Measurements from ENCODE around the gene PSMA8. TPM values are rescaled to one million over a fixed set of nuclear protein-coding genes. Genes with fewer than 3 reads are reported as not detected.
"Not testable (repeated sequence)": the region's sequence is repeated elsewhere in the genome, so short reads cannot be mapped to it uniquely, and the experiment has no call there.

PSMA8 gene
- total RNA-seq, 2 experiments from 2014 or later: 1.4 to 2.0 TPM

GRCh38 chr18:26104035-26104434 is 29.6 kb upstream of the PSMA8 start:
- intact Hi-C loops (cut with DNase I, micrococcal nuclease): loop anchor here in 1 of 2 experiments (10.0 kb wide), 1 partner anchor 551 kb away; no protein-coding TSS in a partner anchor
- no peak for ATAC-seq
- H3K27me3 Mint-ChIP-seq: no peaks in the 10 kb centered on the region
- H3K27ac Mint-ChIP-seq: no peak overlapping the region
- H3K9me3 Mint-ChIP-seq (ENCODE audit: low read depth): no peaks in the 10 kb centered on the region
- no peaks in the 10 kb centered on the region for H3K4me1 Mint-ChIP-seq
- no peaks in the 10 kb centered on the region for H3K36me3 Mint-ChIP-seq (ENCODE audit: low read depth)
- DNase-seq: no peak
- no peak overlapping the region for H3K4me3 Mint-ChIP-seq
- ChIA-PET CTCF (no interaction called here), POLR2A (no interaction called here)

- POLR2A ChIA-PET: no interaction called here
These were observed 14.4 kb upstream of the PSMA8 start for GRCh38 chr18:26119246-26119645.

DNA sequence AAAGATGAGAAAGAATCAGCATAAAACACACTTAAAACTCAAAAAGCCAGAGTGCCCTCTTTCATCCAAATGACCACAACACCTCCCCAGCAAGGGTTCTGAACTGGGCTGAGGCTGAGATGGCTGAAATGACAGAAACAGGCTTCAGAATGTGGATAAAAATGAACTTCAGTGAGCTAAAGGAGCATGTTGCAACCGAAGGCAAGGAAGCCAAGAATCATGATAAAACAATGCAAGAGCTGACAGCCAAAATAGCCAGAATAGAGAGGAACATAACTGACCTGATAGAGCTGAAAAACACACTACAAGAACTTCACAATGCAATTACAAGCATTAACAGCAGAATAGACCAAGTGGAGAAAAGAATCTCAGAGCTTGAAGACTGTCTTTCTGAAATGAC is 12.2 kb upstream of the PSMA8 start:
- Mint-ChIP-seq H3K9me3 (ENCODE audit: low read depth) (peaks cover 10% of the 10 kb centered on the region), H3K4me3 (no peak overlapping the region), H3K36me3 (ENCODE audit: low read depth) (no peaks in the 10 kb centered on the region), H3K27ac (no peak overlapping the region), H3K27me3 (peaks cover 2% of the 10 kb centered on the region), H3K4me1 (no peaks in the 10 kb centered on the region)
- POLR2A ChIA-PET: no interaction called here
- ATAC-seq (no peak), DNase-seq (no peak)
- intact Hi-C loops (cut with DNase I, micrococcal nuclease): no loop called here
- CTCF ChIA-PET: interaction anchor here (1.3 kb wide), 1 partner anchor 46 kb away, joined by 4 read pairs; no protein-coding TSS in a partner anchor

More at GRCh38 chr18:26119246-26119645, 14.4 kb upstream of the PSMA8 start:
- Mint-ChIP-seq H3K9me3 (ENCODE audit: low read depth) (peaks cover 10% of the 10 kb centered on the region), H3K36me3 (ENCODE audit: low read depth) (no peaks in the 10 kb centered on the region), H3K27ac (peak overlapping the region; percentile 6), H3K27me3 (peaks cover 2% of the 10 kb centered on the region), H3K4me3 (no peak overlapping the region), H3K4me1 (no peaks in the 10 kb centered on the region)
- no peak for ATAC-seq
- CTCF ChIA-PET: no interaction called here
- DNase-seq: no peak
- intact Hi-C loops (cut with DNase I, micrococcal nuclease): no loop called here

DNA sequence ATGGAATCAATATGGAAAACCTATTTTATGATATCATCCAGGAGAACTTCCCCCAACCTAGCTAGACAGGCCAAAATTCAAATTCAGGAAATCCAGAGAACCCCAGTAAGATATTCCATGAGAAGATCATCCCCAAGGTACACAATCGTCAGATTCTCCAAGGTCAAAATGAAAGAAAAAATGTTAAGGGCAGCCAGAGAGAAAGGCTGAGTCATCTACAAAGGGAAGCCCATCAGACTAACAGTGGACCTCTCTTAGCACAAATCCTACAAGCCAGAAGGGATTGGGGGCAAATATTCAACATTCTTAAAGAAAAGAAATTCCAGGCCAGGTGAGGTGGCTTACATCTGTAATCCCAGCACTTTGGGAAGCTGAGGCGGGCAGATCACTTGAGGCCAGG is 11.7 kb upstream of the PSMA8 start:
- DNase-seq; H3K27ac Mint-ChIP-seq; ATAC-seq; H3K36me3 Mint-ChIP-seq (ENCODE audit: low read depth); intact Hi-C loops (cut with DNase I, micrococcal nuclease); H3K4me1 Mint-ChIP-seq; H3K27me3 Mint-ChIP-seq; POLR2A ChIA-PET; H3K9me3 Mint-ChIP-seq (ENCODE audit: low read depth); CTCF ChIA-PET; H3K4me3 Mint-ChIP-seq: not testable (repeated sequence)

GRCh38 chr18:26127786-26128185 is 5.9 kb upstream of the PSMA8 start:
- ChIA-PET POLR2A (no interaction called here), CTCF (no interaction called here)
- intact Hi-C loops (cut with DNase I, micrococcal nuclease): no loop called here
- Mint-ChIP-seq H3K9me3 (ENCODE audit: low read depth) (peaks cover 8% of the 10 kb centered on the region), H3K4me3 (no peak overlapping the region), H3K27ac (no peak overlapping the region), H3K27me3 (no peaks in the 10 kb centered on the region), H3K4me1 (no peaks in the 10 kb centered on the region), H3K36me3 (ENCODE audit: low read depth) (no peaks in the 10 kb centered on the region)
- no peak for DNase-seq
- ATAC-seq: no peak

- H3K27me3 Mint-ChIP-seq; ATAC-seq; H3K36me3 Mint-ChIP-seq (ENCODE audit: low read depth); H3K9me3 Mint-ChIP-seq (ENCODE audit: low read depth); POLR2A ChIA-PET; CTCF ChIA-PET; intact Hi-C loops (cut with DNase I, micrococcal nuclease); H3K4me1 Mint-ChIP-seq; DNase-seq; H3K27ac Mint-ChIP-seq; H3K4me3 Mint-ChIP-seq: not testable (repeated sequence)
These were observed 5.5 kb upstream of the PSMA8 start for GRCh38 chr18:26128192-26128591.

- H3K27me3 Mint-ChIP-seq: no peaks in the 10 kb centered on the region
- H3K4me1 Mint-ChIP-seq: no peaks in the 10 kb centered on the region
- ATAC-seq (peak; percentile 34), DNase-seq (peak; percentile 8)
- peak overlapping the region; percentile 72 for H3K4me3 Mint-ChIP-seq
- H3K36me3 Mint-ChIP-seq (ENCODE audit: low read depth): no peaks in the 10 kb centered on the region
- ChIA-PET CTCF (interaction anchor here (0.6 kb wide), 1 partner anchor 159 kb away, joined by 3 read pairs; no protein-coding TSS in a partner anchor), POLR2A (interaction anchor here (0.6 kb wide), 2 partner anchors 32 to 693 kb away, joined by 4 to 6 read pairs; no protein-coding TSS in a partner anchor)
- intact Hi-C loops (cut with DNase I, micrococcal nuclease): no loop called here
- H3K27ac Mint-ChIP-seq: peak overlapping the region; percentile 88
- no peaks in the 10 kb centered on the region for H3K9me3 Mint-ChIP-seq (ENCODE audit: low read depth)
These were observed 438 bp downstream of the PSMA8 start for GRCh38 chr18:26134107-26134506.

DNA sequence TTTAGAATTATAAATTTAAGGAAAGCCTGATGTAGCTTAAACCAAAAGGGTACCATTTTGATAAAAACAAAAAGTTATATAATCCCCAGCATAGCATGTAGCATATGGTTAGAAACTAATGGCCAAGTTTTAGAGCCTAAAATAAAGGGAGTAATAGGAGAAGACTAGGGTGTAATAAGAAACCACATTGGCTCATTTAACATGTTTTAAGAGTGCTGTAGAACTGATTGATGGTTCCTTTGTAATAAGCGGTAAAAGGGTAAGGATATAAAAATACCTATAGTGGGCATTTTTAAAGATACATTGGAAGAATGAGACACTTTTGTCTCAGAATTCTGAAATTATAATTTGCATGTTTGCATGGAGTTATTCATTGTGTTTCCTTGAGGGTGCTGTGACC is 1.9 kb downstream of the PSMA8 start:
- no peak overlapping the region for H3K27ac Mint-ChIP-seq
- no peaks in the 10 kb centered on the region for H3K36me3 Mint-ChIP-seq (ENCODE audit: low read depth)
- POLR2A ChIA-PET: no interaction called here
- H3K27me3 Mint-ChIP-seq: no peaks in the 10 kb centered on the region
- intact Hi-C loops (cut with DNase I, micrococcal nuclease): no loop called here
- CTCF ChIA-PET: interaction anchor here (0.6 kb wide), 2 partner anchors 19 to 48 kb away, joined by 3 read pairs; no protein-coding TSS in a partner anchor
- no peaks in the 10 kb centered on the region for H3K9me3 Mint-ChIP-seq (ENCODE audit: low read depth)
- DNase-seq: no peak
- H3K4me1 Mint-ChIP-seq: no peaks in the 10 kb centered on the region
- no peak for ATAC-seq
- no peak overlapping the region for H3K4me3 Mint-ChIP-seq

- DNase-seq: no peak
- Mint-ChIP-seq H3K36me3 (ENCODE audit: low read depth) (no peaks in the 10 kb centered on the region), H3K4me1 (no peaks in the 10 kb centered on the region), H3K27ac (no peak overlapping the region), H3K27me3 (no peaks in the 10 kb centered on the region), H3K9me3 (ENCODE audit: low read depth) (no peaks in the 10 kb centered on the region), H3K4me3 (no peak overlapping the region)
- ChIA-PET POLR2A (no interaction called here), CTCF (no interaction called here)
- intact Hi-C loops (cut with DNase I, micrococcal nuclease): loop anchor here (5.0 kb wide), 2 partner anchors 50 to 235 kb away; no protein-coding TSS in a partner anchor
- ATAC-seq: no peak
These were observed 23.7 kb downstream of the PSMA8 start for GRCh38 chr18:26157326-26157725.

DNA sequence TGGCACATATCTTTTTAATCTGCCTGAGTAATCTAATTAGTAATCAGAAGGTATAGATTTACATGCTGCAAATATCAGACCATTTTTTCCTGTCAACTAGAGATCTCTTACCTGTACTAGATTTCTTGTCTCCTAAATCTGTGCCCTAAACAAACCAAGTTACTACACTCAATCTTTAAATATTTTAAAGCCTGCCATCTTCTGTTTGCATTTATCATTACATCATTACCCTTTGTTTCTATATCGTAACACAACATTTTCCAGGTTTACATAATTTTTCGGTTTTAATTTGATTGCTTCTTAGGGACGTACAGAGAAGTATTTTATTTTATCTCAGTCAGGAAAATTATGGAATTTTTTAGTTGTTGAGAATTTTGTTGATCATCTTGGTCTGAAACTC is 25.7 kb downstream of the PSMA8 start:
- POLR2A ChIA-PET: no interaction called here
- intact Hi-C loops (cut with DNase I, micrococcal nuclease): loop anchor here (1.0 to 5.0 kb wide), 3 partner anchors 52 to 238 kb away; no protein-coding TSS in a partner anchor
- no peaks in the 10 kb centered on the region for H3K9me3 Mint-ChIP-seq (ENCODE audit: low read depth)

DNA sequence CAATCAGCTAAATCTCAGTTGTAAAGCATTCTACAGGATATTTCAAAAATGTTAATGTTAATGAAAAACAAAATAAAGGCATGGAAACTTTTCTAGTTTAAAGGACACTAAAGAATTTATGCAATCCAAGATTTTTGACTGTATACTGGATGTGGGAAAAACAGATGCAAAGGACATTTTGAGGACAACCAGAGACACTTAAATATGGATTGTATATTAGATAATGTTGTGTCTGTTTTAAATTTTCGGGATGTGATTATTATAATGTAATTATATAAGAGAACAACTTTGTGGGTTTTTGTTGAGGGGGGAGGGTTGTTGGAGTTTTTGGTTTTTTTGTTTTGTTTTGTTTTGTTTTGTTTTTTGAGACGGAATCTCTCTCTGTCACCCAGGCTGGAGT is 30.9 kb downstream of the PSMA8 start:
- DNase-seq: no peak
- no peaks in the 10 kb centered on the region for H3K27me3 Mint-ChIP-seq
- H3K36me3 Mint-ChIP-seq (ENCODE audit: low read depth): no peaks in the 10 kb centered on the region
- no peaks in the 10 kb centered on the region for H3K9me3 Mint-ChIP-seq (ENCODE audit: low read depth)
- ChIA-PET POLR2A (no interaction called here), CTCF (no interaction called here)
- no peak overlapping the region for H3K27ac Mint-ChIP-seq
- H3K4me1 Mint-ChIP-seq: no peaks in the 10 kb centered on the region
- no peak for ATAC-seq
- intact Hi-C loops (cut with DNase I, micrococcal nuclease): no loop called here
- no peak overlapping the region for H3K4me3 Mint-ChIP-seq

More for the DNA sequence above, 25.7 kb downstream of the PSMA8 start:
- DNase-seq (no peak), ATAC-seq (no peak)
- CTCF ChIA-PET: interaction anchor here (1.2 kb wide), 2 partner anchors 31 to 56 kb away, joined by 3 to 4 read pairs; no protein-coding TSS in a partner anchor
- no peak overlapping the region for H3K27ac Mint-ChIP-seq
- no peaks in the 10 kb centered on the region for H3K36me3 Mint-ChIP-seq (ENCODE audit: low read depth)
- no peaks in the 10 kb centered on the region for H3K4me1 Mint-ChIP-seq
- H3K4me3 Mint-ChIP-seq: no peak overlapping the region
- no peaks in the 10 kb centered on the region for H3K27me3 Mint-ChIP-seq

GRCh38 chr18:26167592-26167991 is 33.9 kb downstream of the PSMA8 start:
- H3K27ac Mint-ChIP-seq; CTCF ChIA-PET; H3K36me3 Mint-ChIP-seq (ENCODE audit: low read depth); intact Hi-C loops (cut with DNase I, micrococcal nuclease); ATAC-seq; H3K4me3 Mint-ChIP-seq; POLR2A ChIA-PET; H3K4me1 Mint-ChIP-seq; H3K9me3 Mint-ChIP-seq (ENCODE audit: low read depth); DNase-seq; H3K27me3 Mint-ChIP-seq: not testable (repeated sequence)

Measured in activated CD4-positive, alpha-beta T cell treated with anti-CD3 and anti-CD28 coated beads for 36 hours (primary cell).